DND-41 (cell line): ENCODE measurements around the gene SDHA.

Experiments used
- EZH2 ChIP-seq: IDR thresholded peaks from 3 replicates; pipeline ENCODE4 v1.6.1; 2012; ENCODE audit warnings: borderline replicate concordance, low read depth, mild to moderate bottlenecking, moderate library complexity, low read length, inconsistent platforms; ENCODE audit not compliant: severe bottlenecking
- TF ChIP-seq, protein P1 (sequence below): IDR thresholded peaks from 2 replicates; pipeline ENCODE4 v1.5.1; 2012; ENCODE audit warnings: borderline replicate concordance, low read length, moderate library complexity, mild to moderate bottlenecking; ENCODE audit not compliant: poor library complexity, severe bottlenecking; ENCODE audit errors: extremely low read depth

DNA sequence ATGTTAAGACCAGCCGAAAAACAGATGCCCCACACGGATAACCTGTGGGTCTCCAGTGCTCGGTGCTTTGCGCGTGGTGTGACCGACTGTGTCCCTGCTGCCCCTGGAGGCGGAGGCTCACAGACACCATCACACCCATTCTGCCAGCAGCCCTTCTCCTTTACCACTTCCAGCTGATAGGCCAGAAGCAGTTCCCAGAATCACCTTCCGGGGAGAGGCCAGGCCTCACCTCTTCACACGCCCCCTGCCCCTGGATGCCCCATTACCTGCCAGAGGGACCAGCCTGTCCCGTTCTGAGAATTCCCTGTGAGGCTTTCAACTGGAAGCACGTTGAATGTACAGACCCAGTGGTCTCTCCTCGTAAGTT is 48.4 kb upstream of the SDHA start:
- TF ChIP-seq, protein P1, sequence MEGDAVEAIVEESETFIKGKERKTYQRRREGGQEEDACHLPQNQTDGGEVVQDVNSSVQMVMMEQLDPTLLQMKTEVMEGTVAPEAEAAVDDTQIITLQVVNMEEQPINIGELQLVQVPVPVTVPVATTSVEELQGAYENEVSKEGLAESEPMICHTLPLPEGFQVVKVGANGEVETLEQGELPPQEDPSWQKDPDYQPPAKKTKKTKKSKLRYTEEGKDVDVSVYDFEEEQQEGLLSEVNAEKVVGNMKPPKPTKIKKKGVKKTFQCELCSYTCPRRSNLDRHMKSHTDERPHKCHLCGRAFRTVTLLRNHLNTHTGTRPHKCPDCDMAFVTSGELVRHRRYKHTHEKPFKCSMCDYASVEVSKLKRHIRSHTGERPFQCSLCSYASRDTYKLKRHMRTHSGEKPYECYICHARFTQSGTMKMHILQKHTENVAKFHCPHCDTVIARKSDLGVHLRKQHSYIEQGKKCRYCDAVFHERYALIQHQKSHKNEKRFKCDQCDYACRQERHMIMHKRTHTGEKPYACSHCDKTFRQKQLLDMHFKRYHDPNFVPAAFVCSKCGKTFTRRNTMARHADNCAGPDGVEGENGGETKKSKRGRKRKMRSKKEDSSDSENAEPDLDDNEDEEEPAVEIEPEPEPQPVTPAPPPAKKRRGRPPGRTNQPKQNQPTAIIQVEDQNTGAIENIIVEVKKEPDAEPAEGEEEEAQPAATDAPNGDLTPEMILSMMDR: no peak
- no peak for TF ChIP-seq EZH2
